B cell (primary cell): Measurements from ENCODE around the gene HELT.

Experiments used
- EZH2 ChIP-seq: IDR thresholded peaks from 2 replicates; pipeline ENCODE4 v1.6.1; 2012; ENCODE audit warnings: borderline replicate concordance, low read depth, mild to moderate bottlenecking, moderate library complexity, low read length; ENCODE audit not compliant: insufficient read depth, poor library complexity, severe bottlenecking
- TF ChIP-seq, protein P1 (sequence below): fragments of 200-600 bp; IDR thresholded peaks from one replicate; pipeline ENCODE4 v1.8.0; 2022; ENCODE audit warnings: antibody characterized with exemption, mild to moderate bottlenecking

DNA sequence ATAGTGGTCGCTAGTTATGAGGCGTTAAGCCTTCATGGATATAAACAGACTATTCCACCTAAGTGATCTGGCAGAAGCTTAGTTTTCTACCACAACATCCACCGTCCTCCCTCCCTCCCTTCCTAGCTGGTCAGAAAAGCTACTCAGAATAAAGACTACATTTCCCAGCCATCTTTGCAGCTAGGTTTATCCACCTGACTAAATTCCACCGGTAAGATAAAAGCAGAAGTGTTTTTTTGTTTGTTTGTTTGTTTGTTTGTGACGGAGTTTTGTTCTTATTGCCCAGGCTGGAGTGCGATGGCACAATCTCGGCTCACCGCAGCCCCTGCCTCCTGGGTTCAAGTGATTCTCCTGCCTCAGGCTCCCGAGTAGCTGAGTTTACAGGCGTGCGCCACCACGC, 44.3 kb downstream of the HELT start:
- TF ChIP-seq, protein P1, sequence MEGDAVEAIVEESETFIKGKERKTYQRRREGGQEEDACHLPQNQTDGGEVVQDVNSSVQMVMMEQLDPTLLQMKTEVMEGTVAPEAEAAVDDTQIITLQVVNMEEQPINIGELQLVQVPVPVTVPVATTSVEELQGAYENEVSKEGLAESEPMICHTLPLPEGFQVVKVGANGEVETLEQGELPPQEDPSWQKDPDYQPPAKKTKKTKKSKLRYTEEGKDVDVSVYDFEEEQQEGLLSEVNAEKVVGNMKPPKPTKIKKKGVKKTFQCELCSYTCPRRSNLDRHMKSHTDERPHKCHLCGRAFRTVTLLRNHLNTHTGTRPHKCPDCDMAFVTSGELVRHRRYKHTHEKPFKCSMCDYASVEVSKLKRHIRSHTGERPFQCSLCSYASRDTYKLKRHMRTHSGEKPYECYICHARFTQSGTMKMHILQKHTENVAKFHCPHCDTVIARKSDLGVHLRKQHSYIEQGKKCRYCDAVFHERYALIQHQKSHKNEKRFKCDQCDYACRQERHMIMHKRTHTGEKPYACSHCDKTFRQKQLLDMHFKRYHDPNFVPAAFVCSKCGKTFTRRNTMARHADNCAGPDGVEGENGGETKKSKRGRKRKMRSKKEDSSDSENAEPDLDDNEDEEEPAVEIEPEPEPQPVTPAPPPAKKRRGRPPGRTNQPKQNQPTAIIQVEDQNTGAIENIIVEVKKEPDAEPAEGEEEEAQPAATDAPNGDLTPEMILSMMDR = no peak
- TF ChIP-seq EZH2 = no peak
